Erythroblast (primary cell): Measurements from ENCODE around the gene TTC39A.
A peak's percentile ranks its signal among the peaks of the same experiment; 100 is the strongest.

ENCODE experiments used
- DNase-seq, 2 experiments: peaks; one replicate each; lab custom pipeline; 2025; lab: John Stamatoyannopoulos, UW
- GATA1 ChIP-seq: IDR thresholded peaks from 2 replicates; pipeline ENCODE4 v1.6.1; 2011; ENCODE audit warnings: low read depth, mild to moderate bottlenecking, control low read depth, low read length, moderate library complexity
- POLR2A ChIP-seq: IDR thresholded peaks from 2 replicates; pipeline ENCODE4 v1.6.1; 2011; ENCODE audit warnings: mild to moderate bottlenecking, low read length

The TTC39A gene

DNA sequence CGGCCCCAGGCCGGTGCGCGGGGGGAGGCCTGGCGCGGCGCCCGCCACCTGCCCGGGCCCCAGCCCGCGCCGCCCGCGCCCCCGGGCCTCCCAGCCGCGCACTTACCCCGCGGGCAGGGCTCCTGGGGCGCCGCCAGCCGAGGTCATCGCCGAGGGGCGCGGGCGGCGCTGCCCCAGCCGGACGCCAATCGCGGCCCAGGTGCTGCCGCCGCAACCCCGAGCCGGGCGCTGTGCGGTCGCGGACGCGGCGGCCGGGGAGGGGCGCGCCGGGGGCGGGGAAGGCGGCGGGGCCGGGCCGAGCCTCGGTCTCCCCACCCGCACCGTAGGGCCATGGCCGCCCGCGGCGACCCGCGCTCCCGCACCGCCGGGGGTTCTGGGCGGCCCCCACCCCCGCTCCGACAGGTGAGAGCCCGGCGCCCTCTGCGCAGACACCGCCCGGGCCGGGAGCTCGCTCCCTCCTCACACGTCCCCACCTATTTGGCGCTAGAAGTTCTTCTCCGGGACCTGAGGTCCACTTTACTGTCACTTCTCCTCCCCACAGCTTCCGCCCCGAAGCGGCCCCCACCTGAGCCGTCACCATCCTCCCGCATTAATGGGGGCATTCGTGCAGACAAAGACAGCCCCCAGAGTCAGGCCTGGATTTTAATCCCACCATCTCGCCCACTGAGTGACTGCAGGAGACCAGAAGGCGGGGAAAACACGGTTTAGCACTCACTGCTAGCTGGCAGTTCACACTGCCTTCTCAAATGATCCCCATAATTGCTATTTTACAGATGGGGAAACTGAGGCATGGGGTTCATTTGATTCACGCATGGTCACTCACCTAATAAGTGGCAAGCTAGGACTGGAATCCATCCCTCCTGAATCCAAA, at the start of gene TTC39A:
Gene TTC39A, minus strand, starts transcription at position 232 of the 871 bp plus-strand sequence. Its CDS starts 85 bp downstream, at position 147.
- peak; percentile 43 to 56 for DNase-seq
- TF ChIP-seq POLR2A (no peak), GATA1 (no peak)

DNA sequence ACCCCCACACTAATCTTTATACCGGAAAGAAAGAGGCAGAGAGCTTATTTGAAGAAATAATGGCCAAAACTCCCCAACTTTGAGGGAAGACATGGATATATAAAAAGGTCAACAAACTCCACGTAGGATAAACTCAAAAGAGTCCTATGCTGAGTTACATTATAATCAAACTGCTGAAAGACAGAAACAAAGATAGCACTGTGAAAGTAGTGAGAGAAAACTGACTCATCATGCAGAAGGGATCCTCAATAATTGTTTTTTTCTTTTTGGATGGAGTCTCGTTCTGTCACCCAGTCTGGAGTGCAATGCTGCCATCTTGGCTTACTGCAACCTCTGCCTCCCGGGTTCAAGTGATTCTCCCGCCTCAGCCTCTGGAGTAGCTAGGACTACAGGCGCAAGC, 48.5 kb upstream of the TTC39A start:
- no peak for TF ChIP-seq GATA1
- no peak for DNase-seq

DNA sequence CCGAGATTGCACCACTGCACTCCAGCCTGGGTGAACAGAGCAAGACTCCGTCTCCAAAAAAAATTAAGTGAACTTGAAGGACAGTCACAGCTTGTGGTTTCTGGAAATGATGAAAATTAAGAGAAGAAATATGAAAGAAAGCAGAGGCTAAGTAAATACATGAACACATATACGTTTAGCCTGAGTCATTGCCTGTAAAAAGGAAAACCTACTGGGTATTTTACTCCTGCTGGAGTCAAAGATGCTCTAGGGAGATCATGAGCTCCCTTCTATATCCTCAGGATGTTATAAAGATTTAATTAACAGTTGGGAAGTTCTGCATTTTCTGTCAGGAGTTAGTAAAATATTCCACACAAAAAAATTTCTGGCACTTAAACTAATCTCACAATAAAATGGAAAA, 43.5 kb upstream of the TTC39A start:
- DNase-seq, result no peak

DNA sequence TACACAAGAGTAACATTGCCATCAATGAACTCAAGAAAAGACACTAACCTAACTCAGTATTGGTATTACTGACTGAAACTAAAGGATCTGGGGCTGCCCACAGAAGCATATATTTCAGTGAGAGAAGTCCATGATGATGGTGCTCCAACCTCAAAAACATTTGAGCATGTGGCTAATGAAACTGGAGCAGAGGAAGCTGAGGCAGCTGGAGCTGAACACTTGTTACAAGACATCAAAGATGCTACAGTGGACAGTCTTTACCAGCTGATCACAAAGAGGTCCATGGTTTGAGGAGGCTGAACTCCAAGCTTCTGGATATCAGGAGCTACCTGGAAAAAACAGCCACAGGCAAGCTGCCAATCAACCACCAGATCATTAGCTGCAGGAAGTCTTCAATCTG, 42.2 kb upstream of the TTC39A start:
- no peak for DNase-seq
- no peak for TF ChIP-seq POLR2A
- TF ChIP-seq GATA1, result no peak

More for the DNA sequence above, 43.5 kb upstream of the TTC39A start:
- TF ChIP-seq POLR2A (no peak), GATA1 (no peak)

DNA sequence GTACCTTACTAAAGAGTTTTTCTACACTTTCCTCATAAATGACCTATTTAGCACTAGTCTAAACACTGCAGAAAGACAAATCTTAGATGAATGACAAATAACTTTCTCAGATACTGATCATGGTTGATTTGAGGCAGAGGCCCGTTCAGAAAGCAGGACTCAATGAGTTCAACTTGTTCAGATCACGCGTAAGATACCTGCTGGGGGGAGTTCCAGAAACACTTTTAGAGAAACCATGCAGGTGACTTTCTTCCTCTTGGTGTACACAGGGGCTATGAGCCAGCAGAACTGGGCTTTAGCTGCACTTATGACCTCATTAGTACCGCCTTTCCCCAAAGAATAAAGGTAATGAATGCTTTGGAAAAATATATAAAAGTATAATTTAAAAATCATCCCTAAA, 38.8 kb upstream of the TTC39A start:
- TF ChIP-seq POLR2A, result no peak
- no peak for TF ChIP-seq GATA1
- DNase-seq, result no peak

DNA sequence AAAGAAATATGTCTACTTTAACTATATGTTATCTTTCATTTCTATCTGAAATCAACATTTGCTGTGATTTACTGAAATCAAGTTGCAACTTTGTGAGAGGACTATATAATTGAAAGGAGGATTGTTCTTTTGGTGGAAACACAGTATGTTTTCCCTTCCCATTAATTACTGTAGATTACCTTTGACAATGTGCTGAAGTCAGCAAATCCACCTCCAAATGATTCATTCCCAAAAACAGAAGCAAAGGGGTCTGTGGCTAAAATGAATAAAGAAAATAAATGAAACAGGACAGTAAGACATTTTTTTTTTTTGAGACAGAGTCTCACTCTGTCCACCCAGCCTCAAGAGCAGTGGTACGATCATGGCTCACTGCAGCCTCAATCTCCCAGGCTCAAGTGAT, 35.4 kb upstream of the TTC39A start:
- TF ChIP-seq GATA1, result no peak
- TF ChIP-seq POLR2A, result no peak
- DNase-seq, result no peak

DNA sequence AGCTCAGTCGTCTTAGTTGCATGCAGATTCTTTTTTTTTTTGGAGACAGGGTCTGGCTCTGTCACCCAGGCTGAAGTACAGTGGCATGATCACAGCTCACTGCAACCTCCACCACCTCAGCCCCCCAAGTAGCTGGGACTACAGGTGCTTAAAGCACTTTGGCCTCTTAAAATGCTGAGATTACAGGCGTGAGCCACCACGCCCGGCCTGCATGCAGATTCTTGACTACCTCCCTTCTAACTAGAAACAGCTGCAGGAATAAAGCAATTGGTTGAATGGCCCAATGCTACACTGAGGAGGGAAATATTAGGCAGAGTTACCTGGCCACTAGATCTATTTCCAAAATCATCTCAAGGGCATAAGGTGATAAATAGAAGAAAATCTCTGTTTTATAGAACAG, 29.5 kb upstream of the TTC39A start:
- DNase-seq, result no peak
- TF ChIP-seq GATA1, result no peak

DNA sequence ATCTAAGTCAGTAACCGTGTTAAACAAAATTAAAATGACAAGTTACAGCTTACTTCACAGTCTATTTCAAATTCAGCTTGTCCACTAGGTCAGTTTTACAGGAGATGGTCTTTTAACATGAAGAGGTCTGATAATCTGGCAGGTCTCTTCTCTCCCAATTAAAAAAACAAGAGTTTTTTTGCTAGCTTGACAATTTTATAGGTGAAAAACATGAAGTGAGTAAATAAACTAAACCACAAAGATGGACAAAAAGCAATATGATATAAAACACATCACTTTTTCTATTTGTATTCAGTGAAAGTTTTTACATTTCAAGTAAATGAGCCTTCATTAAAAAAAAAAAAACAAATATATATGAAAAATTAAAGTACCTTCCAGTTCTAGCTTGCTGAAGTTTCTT, 25.0 kb upstream of the TTC39A start:
- no peak for TF ChIP-seq GATA1
- TF ChIP-seq POLR2A, result no peak
- no peak for DNase-seq

DNA sequence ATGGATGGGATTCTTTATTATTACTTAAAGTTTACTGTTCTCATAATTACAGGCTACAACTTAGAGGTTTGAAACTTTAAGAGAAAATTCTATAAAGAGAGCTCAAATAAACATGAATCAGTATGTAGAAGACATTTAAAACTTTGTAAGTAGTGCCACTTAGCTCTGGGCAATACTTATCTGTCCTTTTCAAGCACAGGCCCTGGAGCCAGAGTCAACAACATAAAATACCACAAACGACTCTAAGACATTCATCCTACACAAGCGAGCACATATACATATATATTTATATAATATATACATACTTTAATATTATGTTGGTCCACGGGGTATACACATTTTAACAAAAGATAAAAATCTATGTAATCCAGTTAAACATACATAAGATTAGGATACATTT, 24.1 kb upstream of the TTC39A start:
- no peak for DNase-seq
- no peak for TF ChIP-seq GATA1
- no peak for TF ChIP-seq POLR2A

DNA sequence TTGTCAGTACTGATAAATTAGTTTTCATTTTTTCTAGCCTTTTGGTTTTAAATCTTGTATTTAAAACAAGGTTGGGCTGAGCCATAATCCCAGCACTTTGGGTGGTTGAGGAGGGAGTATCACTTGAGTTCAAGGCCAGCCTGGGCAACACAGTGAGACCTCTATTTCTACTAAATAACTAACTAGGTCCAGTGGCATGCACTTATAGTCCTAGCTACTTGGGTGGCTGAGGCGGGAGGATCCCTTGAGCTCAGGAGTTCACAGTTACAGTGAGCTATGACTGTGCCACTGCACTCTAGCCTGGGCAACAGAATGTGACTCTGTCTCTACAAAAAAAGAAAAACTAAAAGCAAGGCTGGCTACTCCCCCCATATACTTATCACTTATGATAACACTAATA, 21.5 kb upstream of the TTC39A start:
- TF ChIP-seq POLR2A, result no peak
- TF ChIP-seq GATA1, result no peak
- DNase-seq, result no peak

DNA sequence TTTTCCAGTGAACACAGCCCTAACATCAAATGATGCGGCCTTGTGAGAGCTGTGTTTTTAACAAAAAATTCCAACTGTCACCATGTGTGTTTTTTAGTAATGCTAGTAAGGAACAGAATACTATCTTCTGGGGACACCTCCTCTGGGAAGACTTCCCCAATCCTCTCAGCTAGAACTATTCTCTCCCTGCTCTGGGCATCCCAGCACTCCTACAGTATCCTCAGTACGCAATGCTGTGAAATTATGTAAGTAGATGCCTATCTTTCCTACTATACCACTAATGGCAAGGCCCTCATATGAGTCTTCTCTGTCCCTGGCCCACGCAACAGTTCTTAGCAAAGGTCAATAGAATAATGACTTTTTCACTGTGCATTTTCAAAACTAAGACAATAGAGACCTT, 19.5 kb upstream of the TTC39A start:
- no peak for DNase-seq
- TF ChIP-seq POLR2A (no peak), GATA1 (no peak)

DNA sequence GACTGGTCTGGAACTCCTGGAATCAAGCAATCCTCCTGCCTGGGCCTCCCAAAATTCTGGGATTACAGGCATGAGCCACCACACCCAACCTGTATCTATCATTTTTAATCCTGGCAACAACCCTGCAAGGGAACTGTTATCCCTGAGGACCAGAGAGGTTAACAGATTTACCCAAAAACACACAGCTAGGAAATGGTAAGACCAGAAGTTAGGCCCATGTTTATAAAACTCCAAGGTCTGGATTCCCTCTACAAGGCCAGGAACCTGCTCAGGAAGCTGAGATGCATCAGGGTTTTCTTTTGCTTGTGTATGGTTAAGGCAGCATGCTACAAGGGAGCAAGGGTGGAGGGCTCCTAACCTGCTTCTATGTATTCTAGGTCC, 17.8 kb upstream of the TTC39A start:
- TF ChIP-seq POLR2A (no peak), GATA1 (no peak)
- no peak for DNase-seq

DNA sequence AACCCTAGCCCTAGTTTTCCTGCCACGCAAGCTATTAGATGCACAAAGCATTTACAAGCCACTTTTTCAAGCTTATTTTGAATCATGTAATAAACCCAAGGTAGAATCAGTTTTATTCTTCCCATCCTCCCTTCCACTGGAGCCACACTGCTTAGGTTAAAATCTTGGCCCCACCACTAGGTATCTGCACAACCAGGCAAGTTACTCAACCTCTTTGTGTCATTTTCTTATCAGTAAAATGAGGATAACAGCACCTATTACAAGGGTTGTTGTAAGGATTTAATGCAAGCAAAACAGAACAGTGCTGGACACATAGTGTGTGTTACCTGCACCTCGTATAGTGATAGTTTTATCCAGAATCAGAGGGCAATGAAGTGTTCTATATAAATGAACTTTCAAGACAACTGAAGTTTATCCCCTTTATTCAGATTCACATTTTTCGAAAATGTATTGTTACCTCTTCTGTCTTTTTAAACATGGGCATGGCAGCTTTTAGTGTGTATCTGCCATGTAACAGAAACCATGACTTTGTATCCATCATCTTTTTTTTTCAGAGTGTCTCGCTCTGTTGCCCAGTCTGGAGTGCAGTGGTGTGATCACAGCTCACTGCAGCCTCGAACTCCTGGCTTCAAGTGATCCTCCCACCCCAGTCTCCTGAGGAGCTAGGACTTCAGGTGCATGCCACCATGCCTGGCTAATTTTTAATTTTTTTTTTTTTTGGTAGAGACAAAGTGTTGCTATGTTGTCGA, 17.2 kb upstream of the TTC39A start:
- DNase-seq, result peak in 1 of 2 experiments; percentile 17
- TF ChIP-seq GATA1 (no peak), POLR2A (no peak)

DNA sequence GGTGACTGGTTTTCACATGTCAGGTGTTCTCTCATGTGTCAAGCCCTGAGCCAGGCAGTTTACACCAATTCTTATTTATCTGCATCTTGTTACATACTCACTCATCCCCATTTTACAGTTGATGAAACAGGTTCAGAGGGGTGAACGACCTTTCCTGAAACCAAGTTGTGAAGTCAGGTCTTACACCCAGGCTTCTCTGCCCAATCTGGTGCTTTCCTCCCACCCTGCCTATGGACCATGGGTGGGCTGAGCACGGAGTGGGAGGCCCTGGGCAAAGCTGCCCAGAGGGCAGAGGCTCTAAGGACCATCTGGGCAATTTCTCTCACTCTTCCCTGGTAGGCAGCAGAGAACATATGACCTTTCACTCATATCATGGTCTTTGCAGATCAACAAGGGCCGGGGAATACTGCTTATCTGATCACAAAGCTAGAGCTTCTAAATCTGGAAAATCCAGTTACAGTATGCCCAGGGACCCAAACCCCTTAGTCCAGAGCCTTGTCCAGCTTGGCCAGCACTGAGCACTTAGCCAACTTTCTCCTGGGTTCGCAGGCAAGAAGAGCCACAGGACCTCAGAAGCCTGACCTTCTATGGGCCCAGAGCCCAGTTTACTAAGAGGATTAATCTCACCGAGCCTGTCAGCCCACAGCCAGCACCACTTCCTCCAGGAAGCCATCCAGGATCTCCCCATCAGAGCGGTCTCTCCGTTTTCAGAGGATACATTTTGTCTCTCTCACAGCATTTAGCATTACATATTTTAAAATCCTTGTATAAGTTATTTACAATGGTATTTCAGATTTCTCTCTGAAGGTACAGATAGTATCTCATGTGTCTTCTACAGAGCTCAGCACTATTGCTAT, 16.0 kb upstream of the TTC39A start:
- peak in 1 of 2 experiments; percentile 16 for DNase-seq
- TF ChIP-seq GATA1 (no peak), POLR2A (no peak)
